ENCODE results near the gene TMEM97. TPM values are rescaled to one million over a fixed set of nuclear protein-coding genes. Genes with fewer than 3 reads are reported as not detected.
"Not testable (repeated sequence)": the region's sequence is repeated elsewhere in the genome, so short reads cannot be mapped to it uniquely, and the experiment has no call there.

TMEM97 gene
- total RNA-seq, 2 experiments from 2014 or later = 25.1 to 26.0 TPM

DNA sequence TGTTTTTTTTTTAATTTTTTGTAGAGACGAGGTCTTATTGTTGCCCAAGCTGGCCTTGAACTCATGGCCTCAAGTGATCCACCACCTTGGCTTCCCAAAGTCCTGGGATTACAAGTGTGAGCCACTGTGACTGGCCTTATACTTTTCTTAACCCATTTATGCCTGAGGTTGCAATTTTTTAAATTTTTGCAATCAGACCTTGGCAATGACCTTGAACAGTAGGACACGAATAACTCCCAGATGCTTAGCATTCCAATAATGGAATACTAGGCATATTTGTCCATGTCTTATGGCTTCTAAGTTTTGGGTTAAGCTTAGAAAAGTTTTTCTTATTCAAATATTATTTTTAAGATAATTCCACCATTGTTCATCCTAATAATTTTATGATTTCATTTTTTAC lies 28.3 kb upstream of the TMEM97 start:
- Mint-ChIP-seq H3K9me3 (no peaks in the 10 kb centered on the region), H3K4me3 (no peak overlapping the region), H3K27me3 (ENCODE audit: low read depth) (peaks cover 6% of the 10 kb centered on the region), H3K4me1 (ENCODE audit: low read depth) (peaks cover 3% of the 10 kb centered on the region), H3K36me3 (ENCODE audit: low read depth) (no peaks in the 10 kb centered on the region), H3K27ac (no peak overlapping the region)
- intact Hi-C loops (cut with micrococcal nuclease) = no loop called here
- CTCF ChIA-PET = no interaction called here
- no peak for DNase-seq

DNA sequence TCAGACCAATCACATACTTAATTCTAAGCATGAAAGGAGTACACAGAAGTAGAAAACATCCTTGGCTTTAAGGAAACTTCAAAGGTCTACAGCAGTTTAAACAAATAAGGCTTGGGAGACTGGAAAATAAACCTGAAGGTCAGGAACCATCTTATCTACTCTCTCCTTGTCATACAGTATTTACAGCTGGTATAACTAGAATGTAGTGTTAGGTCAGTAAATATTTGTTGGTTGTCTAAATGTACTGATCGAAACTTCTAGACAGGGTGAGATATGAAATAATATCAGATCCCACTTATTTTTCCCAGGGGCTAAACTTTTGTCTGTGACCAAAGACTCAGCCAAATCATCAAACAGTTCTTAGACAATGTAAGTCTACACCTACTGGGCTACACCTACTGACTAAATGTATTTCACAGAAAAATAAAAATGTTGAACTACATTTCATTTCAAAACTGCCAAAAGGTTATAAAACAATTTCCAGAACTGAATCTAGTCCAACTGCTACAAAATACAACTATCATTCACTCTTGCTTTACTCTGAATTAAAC lies 27.1 kb upstream of the TMEM97 start:
- Mint-ChIP-seq H3K4me3 (no peak overlapping the region), H3K27me3 (ENCODE audit: low read depth) (peaks cover 6% of the 10 kb centered on the region), H3K36me3 (ENCODE audit: low read depth) (no peaks in the 10 kb centered on the region), H3K27ac (no peak overlapping the region), H3K4me1 (ENCODE audit: low read depth) (peaks cover 14% of the 10 kb centered on the region), H3K9me3 (no peaks in the 10 kb centered on the region)
- CTCF ChIA-PET = no interaction called here
- DNase-seq = no peak
- intact Hi-C loops (cut with micrococcal nuclease) = no loop called here

DNA sequence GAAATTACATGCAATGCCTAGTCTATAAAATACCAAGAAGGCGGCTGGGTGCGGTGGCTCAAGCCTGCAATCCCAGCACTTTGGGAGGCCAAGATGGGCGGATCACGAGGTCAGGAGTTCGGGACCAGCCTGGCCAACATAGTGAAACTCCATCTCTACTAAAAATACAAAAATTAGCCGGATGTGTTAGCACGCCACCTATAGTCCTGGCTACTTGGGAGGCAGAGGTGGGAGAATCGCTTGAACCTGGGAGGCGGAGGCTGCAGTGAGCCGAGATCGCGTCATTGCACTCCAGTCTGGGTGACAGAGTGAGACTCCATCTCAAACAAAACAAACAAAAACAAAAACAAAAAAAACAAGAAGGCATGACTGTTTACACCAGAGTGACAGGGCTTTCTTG lies 26.1 kb upstream of the TMEM97 start:
- intact Hi-C loops (cut with micrococcal nuclease); H3K9me3 Mint-ChIP-seq; H3K4me3 Mint-ChIP-seq; DNase-seq; H3K36me3 Mint-ChIP-seq (ENCODE audit: low read depth); CTCF ChIA-PET; H3K27ac Mint-ChIP-seq; H3K27me3 Mint-ChIP-seq (ENCODE audit: low read depth): not testable (repeated sequence)
- peaks cover 16% of the 10 kb centered on the region for H3K4me1 Mint-ChIP-seq (ENCODE audit: low read depth)

DNA sequence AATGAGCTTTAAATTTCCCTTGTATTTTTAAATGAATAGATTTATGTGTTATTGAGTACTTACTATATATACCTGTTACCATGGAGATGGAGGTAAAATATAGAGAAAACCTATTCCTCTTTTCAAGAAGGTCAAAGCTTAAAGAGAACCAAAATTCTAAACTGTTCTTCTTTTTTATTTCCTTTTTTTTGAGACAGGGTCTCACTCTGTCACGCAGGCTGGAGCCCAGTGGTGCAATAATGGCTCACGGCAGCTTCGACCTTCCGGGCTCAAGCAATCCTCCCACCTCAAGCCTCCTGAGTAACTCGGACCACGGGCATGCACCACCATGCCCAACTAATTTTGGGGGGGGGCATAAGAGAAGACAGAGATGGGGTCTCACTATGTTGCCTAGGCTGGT lies 25.0 kb upstream of the TMEM97 start:
- intact Hi-C loops (cut with micrococcal nuclease) = loop anchor here (2.0 kb wide), 1 partner anchor 25 kb away; the partner anchor contains the start of gene TMEM97
- Mint-ChIP-seq H3K36me3 (ENCODE audit: low read depth) (no peaks in the 10 kb centered on the region), H3K4me3 (no peak overlapping the region), H3K9me3 (no peaks in the 10 kb centered on the region), H3K4me1 (ENCODE audit: low read depth) (peaks cover 16% of the 10 kb centered on the region), H3K27me3 (ENCODE audit: low read depth) (peaks cover 4% of the 10 kb centered on the region), H3K27ac (no peak overlapping the region)
- CTCF ChIA-PET = interaction anchor here (0.5 kb wide), 1 partner anchor 10 kb away, joined by 5 read pairs; no protein-coding TSS in a partner anchor
- no peak for DNase-seq

DNA sequence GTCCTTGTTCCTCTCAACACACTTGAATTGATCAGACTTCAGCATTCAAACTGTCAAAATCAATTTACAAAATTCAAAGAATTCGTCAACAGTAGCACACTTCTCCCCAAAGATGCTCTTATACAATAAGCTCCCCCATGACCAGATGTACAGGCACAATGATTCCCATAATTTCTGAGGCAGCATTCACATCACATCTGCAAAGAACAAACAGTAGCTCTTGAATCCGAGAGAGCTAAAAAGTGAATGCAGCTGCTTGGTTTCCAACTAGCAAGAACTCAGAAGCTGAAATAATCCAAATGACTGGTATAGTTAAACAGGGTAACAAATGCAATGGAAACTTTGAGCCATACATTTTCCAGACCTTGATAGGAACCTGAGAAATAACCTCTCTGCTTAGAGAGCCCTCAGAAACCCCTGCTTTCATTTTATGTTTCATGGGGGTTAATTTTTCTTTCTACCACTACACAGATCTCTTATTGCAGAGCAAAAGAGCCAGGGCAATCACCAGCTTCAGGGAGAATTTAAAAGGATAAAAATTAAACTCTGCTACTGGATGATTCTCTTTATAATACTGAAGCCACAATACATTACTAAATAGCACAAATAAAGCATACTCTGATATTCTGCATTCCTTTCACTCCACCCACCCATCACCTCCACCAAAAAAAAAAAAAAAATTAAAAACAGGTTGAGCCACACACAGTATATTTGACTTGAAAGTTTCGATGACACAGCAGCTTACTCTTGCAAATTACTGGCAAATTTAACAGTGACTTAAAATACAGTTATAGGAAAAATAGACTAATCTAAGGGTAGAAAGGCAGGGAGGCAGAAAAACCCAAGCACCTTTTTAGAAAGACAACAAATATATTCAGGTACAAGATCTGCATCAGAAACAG lies 23.1 kb upstream of the TMEM97 start:
- CTCF ChIA-PET = interaction anchor here (0.6 to 0.8 kb wide), 3 partner anchors 24 to 62 kb away, joined by 3 read pairs; partner anchors contain the start of gene TNFAIP1
- Mint-ChIP-seq H3K4me1 (ENCODE audit: low read depth) (peaks cover 16% of the 10 kb centered on the region), H3K9me3 (no peaks in the 10 kb centered on the region), H3K27me3 (ENCODE audit: low read depth) (peaks cover 4% of the 10 kb centered on the region), H3K36me3 (ENCODE audit: low read depth) (no peaks in the 10 kb centered on the region), H3K4me3 (no peak overlapping the region), H3K27ac (peak overlapping the region; percentile 56)
- DNase-seq = no peak
- intact Hi-C loops (cut with micrococcal nuclease) = loop anchor here (1.0 to 2.0 kb wide), 2 partner anchors 18 to 23 kb away; partner anchors contain the start of gene TMEM97

DNA sequence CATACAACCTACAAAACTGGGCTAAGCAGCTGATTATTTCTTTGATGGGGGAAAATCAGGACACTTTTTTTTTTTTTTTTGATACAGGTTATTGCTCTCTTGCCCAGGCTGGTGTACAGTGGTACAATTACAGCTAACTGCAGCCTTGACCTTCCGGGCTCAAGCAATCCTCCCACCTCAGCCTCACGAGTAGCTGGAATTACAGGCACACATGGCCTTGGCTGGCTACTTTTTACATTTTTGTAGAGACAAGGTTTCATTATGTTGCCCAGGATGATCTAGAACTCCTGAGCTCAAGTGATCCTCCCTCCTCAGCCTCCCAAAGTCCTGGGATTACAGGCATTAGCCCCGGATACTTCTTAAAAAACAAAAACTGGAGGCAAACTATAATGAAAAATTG lies 20.6 kb upstream of the TMEM97 start:
- intact Hi-C loops (cut with micrococcal nuclease) = no loop called here
- H3K4me1 Mint-ChIP-seq (ENCODE audit: low read depth) = peaks cover 16% of the 10 kb centered on the region
- CTCF ChIA-PET = interaction anchor here (0.6 to 0.7 kb wide), 2 partner anchors 10 to 112 kb away, joined by 3 read pairs; no protein-coding TSS in a partner anchor

DNA sequence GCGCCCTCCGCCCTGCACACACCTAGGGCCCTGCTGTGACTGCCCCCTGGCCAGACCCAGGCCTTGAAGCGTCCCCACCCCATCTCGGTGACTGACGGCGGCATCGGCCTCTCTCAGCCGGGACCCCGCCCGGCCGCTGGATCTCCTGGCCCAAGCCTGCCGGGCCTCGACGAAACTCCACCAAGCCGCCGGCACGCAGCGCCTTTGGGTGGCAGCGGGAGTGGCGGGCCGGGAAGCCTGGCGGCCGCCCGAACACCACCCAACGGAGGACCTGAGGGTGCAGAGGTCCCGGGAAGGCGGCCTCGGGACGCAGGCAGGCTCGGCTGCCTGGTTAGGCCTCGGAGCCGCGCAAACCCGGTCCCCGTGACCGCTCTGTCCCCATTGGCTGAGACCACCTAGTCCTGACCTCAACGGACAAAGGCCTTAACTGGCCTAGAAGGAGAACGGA lies 12.0 kb upstream of the TMEM97 start:
- CTCF ChIA-PET = no interaction called here

More for the DNA sequence above, 20.6 kb upstream of the TMEM97 start:
- Mint-ChIP-seq H3K4me3 (no peak overlapping the region), H3K9me3 (no peaks in the 10 kb centered on the region), H3K36me3 (ENCODE audit: low read depth) (no peaks in the 10 kb centered on the region), H3K27ac (no peak overlapping the region), H3K27me3 (ENCODE audit: low read depth) (peaks cover 2% of the 10 kb centered on the region)
- no peak for DNase-seq

DNA sequence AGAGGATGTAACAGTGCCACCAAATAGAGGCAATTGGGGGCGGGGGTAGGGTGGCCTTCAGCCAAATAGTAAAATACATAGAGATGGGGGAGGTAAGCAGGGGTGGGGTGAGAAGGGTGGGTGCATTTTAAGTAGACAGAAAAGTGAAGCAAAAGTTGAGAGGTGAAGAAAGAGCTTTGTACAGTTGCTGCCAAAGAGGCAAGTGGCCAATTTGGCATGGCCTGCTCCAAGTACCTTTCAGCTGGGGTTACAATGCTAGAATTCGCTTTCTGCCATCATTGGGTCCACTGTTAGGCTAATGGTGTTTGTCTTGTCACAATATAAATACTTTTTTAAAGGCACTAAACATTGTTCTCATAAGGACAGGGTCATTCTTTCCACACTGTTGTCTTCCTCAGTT lies 5.2 kb upstream of the TMEM97 start:
- Mint-ChIP-seq H3K4me1 (ENCODE audit: low read depth) (peaks cover 9% of the 10 kb centered on the region), H3K27me3 (ENCODE audit: low read depth) (no peaks in the 10 kb centered on the region), H3K36me3 (ENCODE audit: low read depth) (no peaks in the 10 kb centered on the region), H3K9me3 (no peaks in the 10 kb centered on the region), H3K4me3 (no peak overlapping the region), H3K27ac (no peak overlapping the region)
- no peak for DNase-seq
- CTCF ChIA-PET = no interaction called here
- intact Hi-C loops (cut with micrococcal nuclease) = no loop called here

More for the DNA sequence above, 12.0 kb upstream of the TMEM97 start:
- H3K4me3 Mint-ChIP-seq = no peak overlapping the region
- H3K4me1 Mint-ChIP-seq (ENCODE audit: low read depth) = no peaks in the 10 kb centered on the region
- peaks cover 20% of the 10 kb centered on the region for H3K27me3 Mint-ChIP-seq (ENCODE audit: low read depth)
- intact Hi-C loops (cut with micrococcal nuclease) = no loop called here
- no peak for DNase-seq
- no peaks in the 10 kb centered on the region for H3K36me3 Mint-ChIP-seq (ENCODE audit: low read depth)
- H3K27ac Mint-ChIP-seq = no peak overlapping the region
- no peaks in the 10 kb centered on the region for H3K9me3 Mint-ChIP-seq

DNA sequence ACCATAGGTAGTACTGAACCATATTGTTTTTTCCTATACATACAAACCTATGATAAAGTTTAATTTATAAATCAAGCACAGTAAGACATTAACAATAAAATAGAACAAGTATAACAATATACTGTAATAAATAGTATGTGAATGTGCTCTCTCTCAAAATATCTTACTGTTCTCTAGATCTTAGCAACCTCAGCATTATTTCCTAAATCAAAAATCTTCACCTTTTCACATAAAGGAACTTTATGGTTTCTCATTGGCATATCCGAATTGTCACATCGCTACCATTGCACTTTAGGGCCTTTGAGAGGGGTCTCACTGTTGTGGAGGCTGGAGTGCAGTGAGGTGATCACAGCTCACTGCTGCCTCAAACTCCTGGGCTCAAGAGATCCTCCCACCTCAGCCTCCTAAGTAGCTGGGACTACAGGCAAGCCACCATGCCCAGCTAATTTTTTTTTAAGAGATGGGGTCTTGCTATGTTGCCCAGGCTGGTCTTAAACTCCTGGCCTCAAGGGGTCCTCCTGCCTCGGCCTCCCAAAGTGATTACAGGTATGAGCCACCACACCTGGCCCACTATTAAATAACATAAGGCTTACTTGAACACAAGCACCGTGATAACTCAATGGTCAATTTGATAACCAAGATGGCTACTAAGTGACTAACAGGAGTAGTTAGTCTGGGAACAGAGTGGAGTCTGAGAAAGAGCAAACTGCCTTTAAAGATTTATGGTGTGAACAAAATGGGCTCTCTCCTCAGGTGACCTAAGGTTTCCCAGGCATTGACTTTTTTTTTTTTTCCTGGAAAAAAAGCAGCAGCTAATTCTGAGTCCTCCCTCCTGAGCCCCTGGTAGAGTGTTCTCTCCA lies 2.9 kb upstream of the TMEM97 start:
- Mint-ChIP-seq H3K9me3 (no peaks in the 10 kb centered on the region), H3K4me1 (ENCODE audit: low read depth) (peaks cover 19% of the 10 kb centered on the region), H3K27ac (no peak overlapping the region), H3K27me3 (ENCODE audit: low read depth) (no peaks in the 10 kb centered on the region), H3K36me3 (ENCODE audit: low read depth) (peaks cover 10% of the 10 kb centered on the region), H3K4me3 (peak overlapping the region; percentile 5)
- intact Hi-C loops (cut with micrococcal nuclease) = loop anchor here (5.0 kb wide), 3 partner anchors 41 to 236 kb away; partner anchors contain the start of genes POLDIP2 and UNC119
- CTCF ChIA-PET = no interaction called here
- DNase-seq = no peak

DNA sequence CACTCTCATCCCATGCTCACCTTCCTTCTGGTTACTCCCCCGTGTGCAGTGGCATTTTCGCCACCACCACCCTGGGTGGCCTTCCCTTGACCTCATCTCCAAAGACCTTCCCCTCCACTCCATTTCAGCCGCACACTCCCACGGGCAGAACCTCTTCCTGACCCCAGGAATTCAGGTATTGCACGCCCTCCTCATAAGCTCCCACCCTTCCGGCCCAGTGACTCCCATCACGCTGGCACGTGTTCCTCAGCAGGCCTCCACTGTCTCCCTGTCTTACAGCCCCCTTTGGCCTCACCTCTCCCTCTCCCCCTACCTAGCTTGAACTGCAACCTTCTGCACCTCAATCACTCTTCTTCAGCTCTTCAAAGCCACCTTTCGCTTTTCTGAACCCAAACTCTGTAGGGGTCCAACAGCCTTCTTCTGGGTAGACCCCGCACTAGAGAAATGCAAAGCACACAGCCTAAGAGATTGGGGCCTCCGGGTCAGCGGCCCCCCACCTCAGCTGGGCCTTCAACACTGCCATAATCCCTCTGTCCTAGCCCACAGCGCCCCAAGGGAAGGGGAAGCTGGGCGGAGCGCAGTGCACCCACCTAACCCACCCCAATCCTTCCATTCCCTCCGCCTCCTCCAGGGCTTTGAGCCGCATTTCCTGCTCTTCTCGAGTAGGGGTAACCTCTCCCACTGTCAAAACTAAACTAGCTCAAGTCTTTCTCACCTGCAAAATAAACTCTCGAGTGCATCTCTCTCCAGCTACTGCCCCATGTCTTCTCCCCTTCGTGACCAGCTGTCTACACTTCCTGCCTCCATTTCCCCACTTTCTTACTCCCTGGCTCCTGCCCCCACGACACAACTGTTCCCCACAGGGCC lies 1.7 kb upstream of the TMEM97 start:
- CTCF ChIA-PET = interaction anchor here (1.1 to 1.2 kb wide), 2 partner anchors 18 to 66 kb away, joined by 4 to 6 read pairs; partner anchors contain the start of genes IFT20 and TNFAIP1
- peaks cover 12% of the 10 kb centered on the region for H3K36me3 Mint-ChIP-seq (ENCODE audit: low read depth)
- H3K4me1 Mint-ChIP-seq (ENCODE audit: low read depth) = peaks cover 24% of the 10 kb centered on the region
- H3K27ac Mint-ChIP-seq = no peak overlapping the region
- H3K9me3 Mint-ChIP-seq = no peaks in the 10 kb centered on the region
- intact Hi-C loops (cut with micrococcal nuclease) = loop anchor here (5.0 kb wide), 3 partner anchors 40 to 235 kb away; partner anchors contain the start of genes POLDIP2 and UNC119
- peak overlapping the region; percentile 81 for H3K4me3 Mint-ChIP-seq
- no peaks in the 10 kb centered on the region for H3K27me3 Mint-ChIP-seq (ENCODE audit: low read depth)
- no peak for DNase-seq

All from activated naive CD4-positive, alpha-beta T cell treated with anti-CD3 and anti-CD28 coated beads for 36 hours (primary cell).